ENCODE measurements around the gene CABP4.

Gene CABP4

GRCh38 chr11:67499808-67500483 lies 44.8 kb downstream of the CABP4 start:
- DNase-seq: no peak

- DNase-seq: no peak
These were observed 45.3 kb downstream of the CABP4 start for GRCh38 chr11:67500484-67500821.

- peak; percentile 12 for DNase-seq
These were observed 45.9 kb downstream of the CABP4 start for GRCh38 chr11:67500831-67501715.

GRCh38 chr11:67501854-67502253 lies 46.7 kb downstream of the CABP4 start:
- peak; percentile 12 for DNase-seq

GRCh38 chr11:67502328-67502979 lies 47.3 kb downstream of the CABP4 start:
- peak; percentile 16 for DNase-seq

- DNase-seq: peak; percentile 15
These were observed 48.2 kb downstream of the CABP4 start for GRCh38 chr11:67503119-67504004.

GRCh38 chr11:67504005-67504949 lies 49.1 kb downstream of the CABP4 start:
- peak; percentile 44 for DNase-seq

- peak; percentile 79 for DNase-seq
These were observed 49.9 kb downstream of the CABP4 start, which contains the start of gene PITPNM1 for GRCh38 chr11:67504950-67505581. Gene PITPNM1, minus strand, starts transcription at chr11:67505363. Its CDS starts 1,183 bp downstream, at chr11:67504180.

- DNase-seq: peak; percentile 90
These were observed 50.6 kb downstream of the CABP4 start for GRCh38 chr11:67505605-67506396.

GRCh38 chr11:67506426-67507051 lies 51.4 kb downstream of the CABP4 start:
- DNase-seq: no peak

GRCh38 chr11:67507242-67507863 lies 52.2 kb downstream of the CABP4 start:
- no peak for DNase-seq

- DNase-seq: peak; percentile 95
These were observed 52.8 kb downstream of the CABP4 start, which contains the start of gene CDK2AP2 for GRCh38 chr11:67507864-67508485. Gene CDK2AP2, minus strand, starts transcription at chr11:67508162. Its CDS starts 80 bp downstream, at chr11:67508082.

GRCh38 chr11:67508486-67509121 lies 53.5 kb downstream of the CABP4 start:
- DNase-seq: peak; percentile 99

GRCh38 chr11:67510023-67510345 lies 54.8 kb downstream of the CABP4 start:
- no peak for DNase-seq

Data from activated CD8-positive, alpha-beta memory T cell treated with anti-CD3 and anti-CD28 coated beads, Interleukin-2, amount 50 U/mL, for 4 hours (primary cell).